NCI-H2029 (cell line): ENCODE measurements around the gene NPHP4.
A peak's percentile ranks its signal among the peaks of the same experiment; 100 is the strongest.
"Not testable (repeated sequence)": the region's sequence is repeated elsewhere in the genome, so short reads cannot be mapped to it uniquely, and the experiment has no call there.

ENCODE experiments used
- DNase-seq: peaks from one replicate; lab custom pipeline; 2025; lab: John Stamatoyannopoulos, UW

Gene NPHP4

GRCh38 chr1:6023346-6023745, 31.1 kb upstream of the NPHP4 start:
- no peak for DNase-seq

- DNase-seq, result no peak
These were observed 30.0 kb upstream of the NPHP4 start for GRCh38 chr1:6022193-6022592.

GRCh38 chr1:6019166-6019845, 27.1 kb upstream of the NPHP4 start:
- no peak for DNase-seq

GRCh38 chr1:6017654-6018053, 25.4 kb upstream of the NPHP4 start:
- DNase-seq, result not testable (repeated sequence)

GRCh38 chr1:6016191-6016865, 24.1 kb upstream of the NPHP4 start:
- no peak for DNase-seq

GRCh38 chr1:6014130-6014999, 22.1 kb upstream of the NPHP4 start:
- DNase-seq, result no peak

- no peak for DNase-seq
These were observed 21.3 kb upstream of the NPHP4 start for GRCh38 chr1:6013491-6013890.

- DNase-seq, result no peak
These were observed 20.5 kb upstream of the NPHP4 start for GRCh38 chr1:6012529-6013318.

GRCh38 chr1:6011946-6012258, 19.7 kb upstream of the NPHP4 start:
- DNase-seq, result no peak

- peak; percentile 22 for DNase-seq
These were observed 19.1 kb upstream of the NPHP4 start for GRCh38 chr1:6011161-6011945.

GRCh38 chr1:6010554-6010953, 18.3 kb upstream of the NPHP4 start:
- no peak for DNase-seq

GRCh38 chr1:6009120-6010040, 17.2 kb upstream of the NPHP4 start:
- DNase-seq, result no peak

- no peak for DNase-seq
These were observed 16.5 kb upstream of the NPHP4 start for GRCh38 chr1:6008696-6009095.

- no peak for DNase-seq
These were observed 15.8 kb upstream of the NPHP4 start for GRCh38 chr1:6008084-6008415.

GRCh38 chr1:6007318-6008083, 15.3 kb upstream of the NPHP4 start:
- no peak for DNase-seq

GRCh38 chr1:6006882-6007281, 14.7 kb upstream of the NPHP4 start:
- no peak for DNase-seq

- no peak for DNase-seq
These were observed 13.2 kb upstream of the NPHP4 start for GRCh38 chr1:6005276-6005917.

GRCh38 chr1:6004412-6005123, 12.3 kb upstream of the NPHP4 start:
- DNase-seq, result no peak
